GM12878 (cell line): ENCODE data around the gene GLP1R. TPM values are rescaled to one million over a fixed set of nuclear protein-coding genes. Genes with fewer than 3 reads are reported as not detected.

Experiments
- ATAC-seq: fragments of 200-7000 bp; cut with Tn5 transposase; 3 replicates; pipeline ENCODE4 v1.9.1; 2020; ENCODE audit warnings: mild to moderate bottlenecking, moderate library complexity
- BruUV-seq: library from RNA; stranded (reverse); fragments of 400-500 nt; replicated peaks from 2 replicates; lab custom pipeline; 2021; lab: Mats Ljungman, UMichigan
- CTCF ChIA-PET: fragments of 300-600 bp; sonication (Branson Sonifier 250); formaldehyde crosslinking; extraction: SDS; loops from one replicate; lab custom pipeline; 2021; ENCODE audit warnings: inconsistent platforms; lab: Yijun Ruan, JAX
- POLR2A ChIA-PET: fragments of 350-600 bp; formaldehyde crosslinking; extraction: SDS; loops from one replicate; lab custom pipeline; 2021; ENCODE audit warnings: inconsistent platforms; lab: Charles Lee
- RAD21 ChIA-PET: fragments of 300-600 bp; sonication (Branson Sonifier 250); formaldehyde crosslinking; loops from one replicate; lab custom pipeline; 2023; ENCODE audit warnings: antibody characterized with exemption; ENCODE audit not compliant: unreplicated experiment; lab: Charles Lee
- SMC1A ChIA-PET: fragments of 300-600 bp; sonication (Branson Sonifier 250); formaldehyde crosslinking; loops from one replicate; lab custom pipeline; 2023; ENCODE audit not compliant: unreplicated experiment, uncharacterized antibody; lab: Charles Lee
- DNase-seq: peaks from one replicate; pipeline ENCODE4 v3.0.0-alpha.2; 2011; ENCODE audit warnings: low read depth, low spot score
- FAIRE-seq: peaks from 3 replicates; lab custom pipeline; 2011; peaks lifted over from hg19 to GRCh38; lab: Jason Lieb, UNC
- H2AFZ ChIP-seq: 2 replicates; pipeline ENCODE4 v1.6.0; 2011; ENCODE audit warnings: low read depth, low read length, control low read depth; ENCODE audit not compliant: control insufficient read depth
- H3K27ac ChIP-seq: 2 replicates; pipeline ENCODE4 v1.5.1; 2011; ENCODE audit warnings: control low read depth; ENCODE audit not compliant: control insufficient read depth, insufficient read depth
- H3K27me3 ChIP-seq, 2 experiments: replicated peaks in 1 of 2; 2 replicates each; pipeline versions ENCODE4 v1.6.0 to v1.6.1; 2011; ENCODE audit warnings: low read length in 1 of 2; ENCODE audit not compliant: control insufficient read depth in 2 of 2, insufficient read depth in 2 of 2
- H3K36me3 ChIP-seq, 2 experiments: 2 replicates each; pipeline ENCODE4 v1.5.1; 2011; ENCODE audit warnings: low read length in 1 of 2; ENCODE audit not compliant: control insufficient read depth in 2 of 2, insufficient read depth in 2 of 2
- H3K4me1 ChIP-seq: 2 replicates; pipeline ENCODE4 v1.6.1; 2011; ENCODE audit warnings: mild to moderate bottlenecking, low read length, moderate library complexity, mixed read lengths; ENCODE audit not compliant: control insufficient read depth, insufficient read depth
- H3K4me2 ChIP-seq: 2 replicates; pipeline ENCODE4 v1.6.0; 2011; ENCODE audit warnings: control low read depth; ENCODE audit not compliant: control insufficient read depth, insufficient read depth
- H3K4me3 ChIP-seq: fragments of 200-600 bp; sonication (generic); 2 replicates; pipeline ENCODE4 v1.5.1; 2016
- H3K79me2 ChIP-seq: 2 replicates; pipeline ENCODE4 v1.6.0; 2011; ENCODE audit warnings: low read length; ENCODE audit not compliant: control insufficient read depth, insufficient read depth
- H3K9ac ChIP-seq: 2 replicates; pipeline ENCODE4 v1.8.0; 2011; ENCODE audit warnings: low read length, control low read depth, mixed read lengths; ENCODE audit not compliant: control insufficient read depth, insufficient read depth
- H3K9me3 ChIP-seq: replicated peaks from 3 replicates; pipeline ENCODE4 v1.5.1; 2011; ENCODE audit warnings: mild to moderate bottlenecking, low read length; ENCODE audit not compliant: control insufficient read depth, insufficient read depth
- H4K20me1 ChIP-seq: 2 replicates; pipeline ENCODE4 v1.6.0; 2011; ENCODE audit not compliant: control insufficient read depth, insufficient read depth
- BRCA1 ChIP-seq: IDR thresholded peaks from 2 replicates; pipeline ENCODE4 v1.6.1; 2011; ENCODE audit warnings: low read depth, low read length, improper control_type of control experiment
- CBX3 ChIP-seq: fragments of 200-600 bp; sonication (generic); IDR thresholded peaks from 2 replicates; pipeline ENCODE4 v1.6.1; 2016; ENCODE audit warnings: low read depth, borderline replicate concordance
- FOXK2 ChIP-seq: fragments of 450-650 bp; IDR thresholded peaks from 2 replicates; pipeline ENCODE4 v1.6.1; 2017; ENCODE audit warnings: mild to moderate bottlenecking, moderate library complexity
- HCFC1 ChIP-seq: fragments of 150-350 bp; IDR thresholded peaks from 2 replicates; pipeline ENCODE4 v1.6.1; 2014; ENCODE audit warnings: low read length
- KDM1A ChIP-seq: fragments of 200-600 bp; sonication (generic); IDR thresholded peaks from 2 replicates; pipeline ENCODE4 v1.6.1; 2016; ENCODE audit warnings: borderline replicate concordance
- NFYB ChIP-seq: IDR thresholded peaks from 2 replicates; pipeline ENCODE4 v1.6.1; 2011; ENCODE audit warnings: low read depth, mild to moderate bottlenecking, low read length, improper control_type of control experiment, moderate library complexity; ENCODE audit not compliant: insufficient read depth
- SRF ChIP-seq, 2 experiments: IDR thresholded peaks; 2 replicates each; pipeline ENCODE4 v1.6.1; 2011; ENCODE audit warnings: low read depth in 2 of 2, low read length in 2 of 2, mild to moderate bottlenecking in 1 of 2, moderate library complexity in 1 of 2
- STAT1 ChIP-seq: fragments of 450-650 bp; conservative IDR thresholded peaks from 2 replicates; pipeline ENCODE4 v1.6.1; 2014; ENCODE audit warnings: antibody characterized with exemption, mild to moderate bottlenecking
- SUZ12 ChIP-seq: fragments of 200-600 bp; sonication (generic); IDR thresholded peaks from one replicate; pipeline ENCODE4 v1.6.1; 2018; ENCODE audit warnings: antibody characterized with exemption, mild to moderate bottlenecking; ENCODE audit not compliant: unreplicated experiment
- TARDBP ChIP-seq: IDR thresholded peaks from 2 replicates; pipeline ENCODE4 v1.6.1; 2016; ENCODE audit warnings: borderline replicate concordance
- ZNF217 ChIP-seq: fragments of 450-650 bp; IDR thresholded peaks from 2 replicates; pipeline ENCODE4 v1.6.1; 2017; ENCODE audit warnings: antibody characterized with exemption, mild to moderate bottlenecking
- WGBS: methylation state at CpG from one replicate; pipeline ENCODE4 v1.1.6; 2016; ENCODE audit warnings: low lambda C conversion rate; ENCODE audit not compliant: insufficient replicate concordance, insufficient coverage; ENCODE audit errors: missing lambda C conversion rate; 5-methylcytosine and 5-hydroxymethylcytosine counted together
- in situ Hi-C: fragments of 300-500 bp; cut with MboI; formaldehyde crosslinking; loops from 9 replicates; pipeline ENCODE4 v1.14.3; 2018; ENCODE audit warnings: mixed read lengths
- intact Hi-C: fragments of 100-400 bp; cut with micrococcal nuclease; formaldehyde crosslinking; loops from one replicate; pipeline ENCODE4 v1.14.2; 2022; ENCODE audit not compliant: unreplicated experiment
- polyA plus RNA-seq, 11 experiments: library from polyadenylated mRNA; depleted of rRNA in 4 of 11; unstranded in 6 of 11; stranded (reverse) in 5 of 11; fragments of >200 nt; fragmentation: Nextera tagmentation in 4 of 11; fragmentation: Illumina TruSeq in 1 of 11; extraction: Ambion mirVana in 4 of 11; extraction: Trizol in 1 of 11; gene quantifications; 1 replicate in 1 of 11; 2 replicates in 10 of 11; pipeline versions ENCODE4 v1.2.1 to v1.2.3, GENCODE V29; 2011 to 2016; ENCODE audit warnings: inconsistent platforms in 2 of 11, missing spikeins in 2 of 11, low read depth in 1 of 11
- total RNA-seq, 4 experiments: library from RNA; depleted of rRNA in 3 of 4; stranded (reverse); fragments of >200 nt in 3 of 4; fragmentation: Illumina TruSeq in 1 of 4; extraction: Trizol in 1 of 4; gene quantifications; 2 replicates each; pipeline versions ENCODE4 v1.2.1 to v1.2.3, GENCODE V29; 2013 to 2021
- TF ChIP-seq, protein P1 (sequence below): fragments of 450-650 bp; IDR thresholded peaks from 2 replicates; pipeline ENCODE4 v1.6.1; 2016; ENCODE audit warnings: mild to moderate bottlenecking
- TF ChIP-seq, protein P2 (sequence below): IDR thresholded peaks from 2 replicates; pipeline ENCODE4 v1.6.1; 2011; ENCODE audit warnings: mild to moderate bottlenecking, low read depth, low read length, moderate library complexity; ENCODE audit not compliant: insufficient replicate concordance
- TF ChIP-seq, protein P3 (sequence below): fragments of 450-650 bp; IDR thresholded peaks from 2 replicates; pipeline ENCODE4 v1.6.1; 2017; ENCODE audit warnings: mild to moderate bottlenecking, moderate library complexity

The GLP1R gene
- total and polyA plus RNA-seq, 10 of the 15 experiments (the other 5 are each of a cell fraction or from before 2014, with no cell fraction given) = 0.01 TPM; not detected in 9

DNA sequence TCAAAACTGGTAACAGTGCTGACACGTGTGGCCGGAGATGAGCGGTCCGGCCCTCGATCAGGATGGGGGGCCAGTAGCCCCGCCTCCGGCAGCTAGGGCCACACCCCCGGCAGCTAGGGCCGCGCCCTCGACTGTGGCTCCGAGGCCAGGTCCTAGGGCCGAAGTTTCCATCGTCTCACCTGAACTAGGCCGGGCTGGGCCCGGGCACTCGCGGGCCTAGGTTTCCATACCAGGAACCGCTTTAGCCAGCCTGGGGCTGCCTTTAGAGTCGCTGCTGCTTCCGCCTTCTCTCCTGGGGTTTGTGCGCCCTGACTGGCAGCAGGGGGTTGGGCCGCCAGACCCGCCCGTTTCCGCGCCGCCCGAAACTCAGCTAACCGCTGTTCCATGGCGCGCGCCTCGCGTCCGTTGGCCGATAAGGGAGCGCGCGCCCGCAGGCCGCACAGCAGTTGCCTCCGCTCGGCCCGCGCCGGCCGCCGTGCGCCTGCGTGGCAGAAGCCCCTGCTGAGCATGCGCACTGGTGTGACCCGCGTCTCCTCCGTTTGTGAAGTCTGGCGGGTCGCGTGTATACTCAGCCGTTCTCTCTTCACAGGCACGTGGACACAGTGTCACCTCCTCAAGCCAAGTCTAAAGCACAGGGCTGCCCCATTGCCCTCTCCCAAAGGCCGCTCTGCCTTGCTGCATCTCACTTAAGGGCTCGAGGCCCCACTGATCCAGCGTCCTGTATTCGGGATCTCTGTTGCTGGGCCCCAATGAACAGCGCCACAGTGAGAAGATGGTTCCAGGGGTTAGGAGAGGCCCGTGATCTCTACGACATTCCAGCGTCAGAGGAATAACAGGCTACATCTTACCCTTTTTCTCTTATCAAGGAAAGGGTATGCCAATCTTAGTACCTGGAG, 66.4 kb downstream of the GLP1R start, which contains the start of gene SAYSD1 (continued):
- TF ChIP-seq SRF (IDR thresholded peaks at IDR 0.05; ENCODE audit: low read depth in 2 of 2, low read length in 2 of 2) = no peak
- TF ChIP-seq, protein P1, sequence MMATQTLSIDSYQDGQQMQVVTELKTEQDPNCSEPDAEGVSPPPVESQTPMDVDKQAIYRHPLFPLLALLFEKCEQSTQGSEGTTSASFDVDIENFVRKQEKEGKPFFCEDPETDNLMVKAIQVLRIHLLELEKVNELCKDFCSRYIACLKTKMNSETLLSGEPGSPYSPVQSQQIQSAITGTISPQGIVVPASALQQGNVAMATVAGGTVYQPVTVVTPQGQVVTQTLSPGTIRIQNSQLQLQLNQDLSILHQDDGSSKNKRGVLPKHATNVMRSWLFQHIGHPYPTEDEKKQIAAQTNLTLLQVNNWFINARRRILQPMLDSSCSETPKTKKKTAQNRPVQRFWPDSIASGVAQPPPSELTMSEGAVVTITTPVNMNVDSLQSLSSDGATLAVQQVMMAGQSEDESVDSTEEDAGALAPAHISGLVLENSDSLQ = peak; percentile 93
- TF ChIP-seq FOXK2 = no peak
- TF ChIP-seq STAT1 = 0 out of 2 replicates have a peak, but pooled peaks have one; percentile 68
- TF ChIP-seq HCFC1 = no peak
- TF ChIP-seq KDM1A = no peak
- TF ChIP-seq, protein P2, sequence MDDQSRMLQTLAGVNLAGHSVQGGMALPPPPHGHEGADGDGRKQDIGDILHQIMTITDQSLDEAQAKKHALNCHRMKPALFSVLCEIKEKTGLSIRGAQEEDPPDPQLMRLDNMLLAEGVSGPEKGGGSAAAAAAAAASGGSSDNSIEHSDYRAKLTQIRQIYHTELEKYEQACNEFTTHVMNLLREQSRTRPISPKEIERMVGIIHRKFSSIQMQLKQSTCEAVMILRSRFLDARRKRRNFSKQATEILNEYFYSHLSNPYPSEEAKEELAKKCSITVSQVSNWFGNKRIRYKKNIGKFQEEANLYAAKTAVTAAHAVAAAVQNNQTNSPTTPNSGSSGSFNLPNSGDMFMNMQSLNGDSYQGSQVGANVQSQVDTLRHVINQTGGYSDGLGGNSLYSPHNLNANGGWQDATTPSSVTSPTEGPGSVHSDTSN = peak; percentile 47

DNA sequence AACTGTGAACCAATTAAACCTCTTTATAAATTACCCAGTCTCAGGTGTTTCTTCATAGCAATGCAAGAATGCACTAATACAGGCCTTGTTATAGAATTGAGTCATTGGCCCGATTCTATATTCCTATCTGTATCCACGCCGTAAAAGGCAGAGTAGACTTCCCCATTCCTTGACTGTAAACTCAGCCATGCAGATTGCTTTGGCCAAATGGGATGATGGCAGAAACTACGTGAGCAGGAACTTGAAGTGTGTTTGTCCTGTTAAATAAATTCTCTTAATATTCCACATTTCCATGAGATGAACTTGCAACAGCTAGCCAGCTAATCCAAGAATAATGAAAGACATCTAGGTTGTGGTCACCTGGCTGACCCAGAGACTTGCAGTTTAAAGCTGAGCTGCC, 70.3 kb downstream of the GLP1R start:
- H3K27me3 ChIP-seq = no peaks in the 10 kb centered on the region
- no peak overlapping the region for H3K4me3 ChIP-seq
- ChIA-PET RAD21 (no interaction called here), SMC1A (interaction anchor here (0.9 kb wide), 1 partner anchor 96 kb away, joined by 3 read pairs; no protein-coding TSS in a partner anchor), POLR2A (no interaction called here), CTCF (no interaction called here)
- no peaks in the 10 kb centered on the region for H3K36me3 ChIP-seq
- in situ Hi-C loops = no loop called here
- 79% methylated on average over 4 of the region's 4 CpGs for WGBS
- H2AFZ ChIP-seq = no peak overlapping the region
- DNase-seq (no peak), FAIRE-seq (no peak), ATAC-seq (no peak)
- H3K79me2 ChIP-seq = no peaks in the 10 kb centered on the region
- peaks cover 3% of the 10 kb centered on the region; the same call in 1 of the 2 replicates for H3K4me1 ChIP-seq
- H3K27ac ChIP-seq = no peak overlapping the region
- H3K9me3 ChIP-seq = no peaks in the 10 kb centered on the region
- intact Hi-C loops = no loop called here
- no peak overlapping the region for H3K9ac ChIP-seq
- H3K4me2 ChIP-seq = no peak overlapping the region
- no TSS peak for BruUV-seq
- no peaks in the 10 kb centered on the region for H4K20me1 ChIP-seq
- TF ChIP-seq, protein P3, sequence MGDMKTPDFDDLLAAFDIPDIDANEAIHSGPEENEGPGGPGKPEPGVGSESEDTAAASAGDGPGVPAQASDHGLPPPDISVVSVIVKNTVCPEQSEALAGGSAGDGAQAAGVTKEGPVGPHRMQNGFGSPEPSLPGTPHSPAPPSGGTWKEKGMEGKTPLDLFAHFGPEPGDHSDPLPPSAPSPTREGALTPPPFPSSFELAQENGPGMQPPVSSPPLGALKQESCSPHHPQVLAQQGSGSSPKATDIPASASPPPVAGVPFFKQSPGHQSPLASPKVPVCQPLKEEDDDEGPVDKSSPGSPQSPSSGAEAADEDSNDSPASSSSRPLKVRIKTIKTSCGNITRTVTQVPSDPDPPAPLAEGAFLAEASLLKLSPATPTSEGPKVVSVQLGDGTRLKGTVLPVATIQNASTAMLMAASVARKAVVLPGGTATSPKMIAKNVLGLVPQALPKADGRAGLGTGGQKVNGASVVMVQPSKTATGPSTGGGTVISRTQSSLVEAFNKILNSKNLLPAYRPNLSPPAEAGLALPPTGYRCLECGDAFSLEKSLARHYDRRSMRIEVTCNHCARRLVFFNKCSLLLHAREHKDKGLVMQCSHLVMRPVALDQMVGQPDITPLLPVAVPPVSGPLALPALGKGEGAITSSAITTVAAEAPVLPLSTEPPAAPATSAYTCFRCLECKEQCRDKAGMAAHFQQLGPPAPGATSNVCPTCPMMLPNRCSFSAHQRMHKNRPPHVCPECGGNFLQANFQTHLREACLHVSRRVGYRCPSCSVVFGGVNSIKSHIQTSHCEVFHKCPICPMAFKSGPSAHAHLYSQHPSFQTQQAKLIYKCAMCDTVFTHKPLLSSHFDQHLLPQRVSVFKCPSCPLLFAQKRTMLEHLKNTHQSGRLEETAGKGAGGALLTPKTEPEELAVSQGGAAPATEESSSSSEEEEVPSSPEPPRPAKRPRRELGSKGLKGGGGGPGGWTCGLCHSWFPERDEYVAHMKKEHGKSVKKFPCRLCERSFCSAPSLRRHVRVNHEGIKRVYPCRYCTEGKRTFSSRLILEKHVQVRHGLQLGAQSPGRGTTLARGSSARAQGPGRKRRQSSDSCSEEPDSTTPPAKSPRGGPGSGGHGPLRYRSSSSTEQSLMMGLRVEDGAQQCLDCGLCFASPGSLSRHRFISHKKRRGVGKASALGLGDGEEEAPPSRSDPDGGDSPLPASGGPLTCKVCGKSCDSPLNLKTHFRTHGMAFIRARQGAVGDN = no peak
- no peak for TF ChIP-seq ZNF217
- no peak for TF ChIP-seq BRCA1
- no peak for TF ChIP-seq CBX3
- no peak for TF ChIP-seq SUZ12
- no peak for TF ChIP-seq NFYB
- no peak for TF ChIP-seq TARDBP
